ENCODE measurements around the gene SHE. TPM values are rescaled to one million over a fixed set of nuclear protein-coding genes. Genes with fewer than 3 reads are reported as not detected.

SHE gene
- total RNA-seq, 1 experiment from 2014 or later = 0.79 TPM

DNA sequence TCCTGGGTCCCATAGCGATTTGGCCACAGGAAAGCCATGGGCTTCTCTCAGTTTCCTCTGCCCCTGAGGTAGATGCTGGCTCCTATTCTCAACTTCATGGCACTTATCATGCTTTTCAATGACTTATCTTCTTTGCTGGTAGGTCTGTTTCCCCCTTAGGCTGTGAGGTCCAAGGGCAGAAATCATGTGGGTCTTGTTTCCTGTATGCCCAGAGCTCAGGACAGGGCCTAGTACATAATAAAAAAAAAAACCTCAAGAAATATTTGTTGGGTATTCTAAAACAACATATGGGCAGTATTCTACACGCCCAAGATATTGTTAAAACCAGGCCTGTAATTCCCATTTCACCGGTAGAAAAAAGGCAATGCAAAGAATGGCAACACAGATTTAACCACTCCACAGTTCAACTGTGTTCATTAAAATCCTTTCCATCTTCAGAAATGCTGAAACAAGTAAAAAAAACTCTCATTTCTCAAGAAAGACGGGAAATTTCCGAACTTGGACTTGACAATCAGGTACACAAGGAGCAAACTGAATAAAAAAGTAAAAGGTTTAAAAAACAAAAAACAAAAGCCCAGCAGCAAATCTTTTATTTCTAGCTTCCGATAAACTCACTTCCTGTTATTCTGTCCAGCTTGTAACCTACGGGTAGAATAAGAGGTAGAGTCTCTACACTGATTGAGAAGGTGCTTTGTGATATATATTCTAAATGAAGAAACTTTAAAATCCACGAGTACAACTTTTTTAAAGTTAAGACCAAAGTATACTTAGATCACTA, 6.5 kb downstream of the SHE start:
- ATAC-seq = no peak
- H3K9me3 Mint-ChIP-seq = no peaks in the 10 kb centered on the region
- no peak overlapping the region for H3K4me3 Mint-ChIP-seq
- no peak overlapping the region for H3K27ac Mint-ChIP-seq
- ChIA-PET POLR2A (no interaction called here), CTCF (interaction anchor here (1.6 kb wide), 1 partner anchor 51 kb away, joined by 5 read pairs; no protein-coding TSS in a partner anchor)
- H3K36me3 Mint-ChIP-seq = no peaks in the 10 kb centered on the region
- peaks cover 28% of the 10 kb centered on the region for H3K27me3 Mint-ChIP-seq (ENCODE audit: low read depth)
- no peak for DNase-seq (ENCODE audit: low spot score)
- H3K4me1 Mint-ChIP-seq = peaks cover 23% of the 10 kb centered on the region
- TF ChIP-seq, protein P1, sequence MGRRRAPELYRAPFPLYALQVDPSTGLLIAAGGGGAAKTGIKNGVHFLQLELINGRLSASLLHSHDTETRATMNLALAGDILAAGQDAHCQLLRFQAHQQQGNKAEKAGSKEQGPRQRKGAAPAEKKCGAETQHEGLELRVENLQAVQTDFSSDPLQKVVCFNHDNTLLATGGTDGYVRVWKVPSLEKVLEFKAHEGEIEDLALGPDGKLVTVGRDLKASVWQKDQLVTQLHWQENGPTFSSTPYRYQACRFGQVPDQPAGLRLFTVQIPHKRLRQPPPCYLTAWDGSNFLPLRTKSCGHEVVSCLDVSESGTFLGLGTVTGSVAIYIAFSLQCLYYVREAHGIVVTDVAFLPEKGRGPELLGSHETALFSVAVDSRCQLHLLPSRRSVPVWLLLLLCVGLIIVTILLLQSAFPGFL (CRISPR knock-in tag; IDR thresholded peaks at IDR 0.05; ENCODE audit: borderline replicate concordance) = no peak
- TF ChIP-seq CREM (CRISPR knock-in tag; IDR thresholded peaks at IDR 0.05) (no peak), PRDM15 (CRISPR knock-in tag; IDR thresholded peaks at IDR 0.05) (no peak), NR2C2 (CRISPR knock-in tag; IDR thresholded peaks at IDR 0.05) (no peak), ZNF317 (CRISPR knock-in tag; IDR thresholded peaks at IDR 0.05; ENCODE audit: borderline replicate concordance, low read depth) (no peak), NR1H2 (CRISPR knock-in tag; IDR thresholded peaks at IDR 0.05) (no peak), NR3C1 (CRISPR knock-in tag; conservative IDR thresholded peaks at IDR 0.05; ENCODE audit: low read depth) (no peak), SOX15 (CRISPR knock-in tag; IDR thresholded peaks at IDR 0.05) (no peak), ATF3 (CRISPR knock-in tag; conservative IDR thresholded peaks at IDR 0.05) (no peak), HMGA2 (CRISPR knock-in tag; IDR thresholded peaks at IDR 0.05) (no peak), MYBL2 (CRISPR knock-in tag; IDR thresholded peaks at IDR 0.05) (no peak), ZNF425 (CRISPR knock-in tag; conservative IDR thresholded peaks at IDR 0.05) (no peak), ZBTB21 (CRISPR knock-in tag; IDR thresholded peaks at IDR 0.05; ENCODE audit: borderline replicate concordance) (no peak), PRRX2 (CRISPR knock-in tag; IDR thresholded peaks at IDR 0.05) (no peak), JAZF1 (CRISPR knock-in tag; IDR thresholded peaks at IDR 0.05) (no peak)
- TF ChIP-seq, protein P2, sequence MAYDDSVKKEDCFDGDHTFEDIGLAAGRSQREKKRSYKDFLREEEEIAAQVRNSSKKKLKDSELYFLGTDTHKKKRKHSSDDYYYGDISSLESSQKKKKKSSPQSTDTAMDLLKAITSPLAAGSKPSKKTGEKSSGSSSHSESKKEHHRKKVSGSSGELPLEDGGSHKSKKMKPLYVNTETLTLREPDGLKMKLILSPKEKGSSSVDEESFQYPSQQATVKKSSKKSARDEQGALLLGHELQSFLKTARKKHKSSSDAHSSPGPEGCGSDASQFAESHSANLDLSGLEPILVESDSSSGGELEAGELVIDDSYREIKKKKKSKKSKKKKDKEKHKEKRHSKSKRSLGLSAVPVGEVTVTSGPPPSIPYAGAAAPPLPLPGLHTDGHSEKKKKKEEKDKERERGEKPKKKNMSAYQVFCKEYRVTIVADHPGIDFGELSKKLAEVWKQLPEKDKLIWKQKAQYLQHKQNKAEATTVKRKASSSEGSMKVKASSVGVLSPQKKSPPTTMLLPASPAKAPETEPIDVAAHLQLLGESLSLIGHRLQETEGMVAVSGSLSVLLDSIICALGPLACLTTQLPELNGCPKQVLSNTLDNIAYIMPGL (CRISPR knock-in tag; IDR thresholded peaks at IDR 0.05) = no peak
- TF ChIP-seq, protein P3, sequence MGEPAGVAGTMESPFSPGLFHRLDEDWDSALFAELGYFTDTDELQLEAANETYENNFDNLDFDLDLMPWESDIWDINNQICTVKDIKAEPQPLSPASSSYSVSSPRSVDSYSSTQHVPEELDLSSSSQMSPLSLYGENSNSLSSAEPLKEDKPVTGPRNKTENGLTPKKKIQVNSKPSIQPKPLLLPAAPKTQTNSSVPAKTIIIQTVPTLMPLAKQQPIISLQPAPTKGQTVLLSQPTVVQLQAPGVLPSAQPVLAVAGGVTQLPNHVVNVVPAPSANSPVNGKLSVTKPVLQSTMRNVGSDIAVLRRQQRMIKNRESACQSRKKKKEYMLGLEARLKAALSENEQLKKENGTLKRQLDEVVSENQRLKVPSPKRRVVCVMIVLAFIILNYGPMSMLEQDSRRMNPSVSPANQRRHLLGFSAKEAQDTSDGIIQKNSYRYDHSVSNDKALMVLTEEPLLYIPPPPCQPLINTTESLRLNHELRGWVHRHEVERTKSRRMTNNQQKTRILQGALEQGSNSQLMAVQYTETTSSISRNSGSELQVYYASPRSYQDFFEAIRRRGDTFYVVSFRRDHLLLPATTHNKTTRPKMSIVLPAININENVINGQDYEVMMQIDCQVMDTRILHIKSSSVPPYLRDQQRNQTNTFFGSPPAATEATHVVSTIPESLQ (CRISPR knock-in tag; IDR thresholded peaks at IDR 0.05) = no peak
